A549 (cell line): ENCODE results near the gene FOXF2. TPM values are rescaled to one million over a fixed set of nuclear protein-coding genes. Genes with fewer than 3 reads are reported as not detected.

Experiments
- ATAC-seq, 2 experiments: fragments of 200-7000 bp in 1 of 2; fragments of >200 bp in 1 of 2; cut with Nextera tagmentation in 1 of 2; cut with Tn5 transposase in 1 of 2; 3 replicates each; pipeline versions ENCODE4 v1.8.0 to v1.9.1; 2018 to 2020; ENCODE audit warnings: mild to moderate bottlenecking in 1 of 2, moderate library complexity in 1 of 2
- CTCF ChIA-PET: fragments of 300-600 bp; sonication (Branson Sonifier 250); formaldehyde crosslinking; extraction: SDS; loops from one replicate; lab custom pipeline; 2021; ENCODE audit warnings: antibody characterized with exemption, inconsistent platforms; lab: Yijun Ruan, JAX
- POLR2A ChIA-PET: fragments of 350-600 bp; formaldehyde crosslinking; extraction: SDS; loops from one replicate; lab custom pipeline; 2021; ENCODE audit warnings: antibody characterized with exemption, inconsistent platforms; lab: Yijun Ruan, JAX
- DNase-seq, 2 experiments: peaks; one replicate each; pipeline versions ENCODE4 v3.0.0 to v3.0.0-alpha.2; 2011 to 2016; ENCODE audit warnings: low read depth in 1 of 2, low spot score in 1 of 2
- FAIRE-seq: peaks from 2 replicates; lab custom pipeline; 2011; peaks lifted over from hg19 to GRCh38; lab: Jason Lieb, UNC
- H3K27ac ChIP-seq, 2 experiments: fragments of >200 bp; sonication (Bioruptor Twin); formaldehyde crosslinking; 3 replicates each; pipeline ENCODE4 v1.5.1; 2016 to 2017
- H3K4me1 ChIP-seq: fragments of >200 bp; sonication (Bioruptor Twin); formaldehyde crosslinking; 3 replicates; pipeline ENCODE4 v1.6.1; 2016
- H3K4me2 ChIP-seq: fragments of >200 bp; sonication (Bioruptor Twin); formaldehyde crosslinking; 3 replicates; pipeline ENCODE4 v1.6.1; 2016
- H3K4me3 ChIP-seq: fragments of >200 bp; sonication (Bioruptor Twin); formaldehyde crosslinking; 3 replicates; pipeline ENCODE4 v1.5.1; 2016
- H3K9me3 ChIP-seq: fragments of >200 bp; sonication (Bioruptor Twin); formaldehyde crosslinking; 3 replicates; pipeline ENCODE4 v1.6.1; 2016
- BCL3 ChIP-seq: fragments of >200 bp; sonication (Bioruptor Twin); formaldehyde crosslinking; IDR thresholded peaks from 3 replicates; pipeline ENCODE4 v1.6.1; 2016
- E2F6 ChIP-seq: IDR thresholded peaks from 2 replicates; pipeline ENCODE4 v1.6.1; 2012; ENCODE audit warnings: low read depth, borderline replicate concordance
- ESRRA ChIP-seq: fragments of 150-350 bp; IDR thresholded peaks from 2 replicates; pipeline ENCODE4 v1.6.1; 2014; ENCODE audit warnings: mild to moderate bottlenecking, low read length, borderline replicate concordance
- FOSL2 ChIP-seq, 2 experiments: fragments of 450-650 bp in 1 of 2; fragments of >200 bp in 1 of 2; sonication (Bioruptor Twin) in 1 of 2; formaldehyde crosslinking; IDR thresholded peaks; 2 replicates each; pipeline versions ENCODE4 v1.5.0 to v1.6.1; 2016 to 2020; ENCODE audit warnings: mild to moderate bottlenecking in 1 of 2, moderate library complexity in 1 of 2
- GATA3 ChIP-seq: IDR thresholded peaks from 2 replicates; pipeline ENCODE4 v1.6.1; 2012; ENCODE audit warnings: borderline replicate concordance
- JUN ChIP-seq, 2 experiments: fragments of >200 bp; sonication (Bioruptor Twin); formaldehyde crosslinking; IDR thresholded peaks; 2 replicates in 1 of 2; 3 replicates in 1 of 2; pipeline ENCODE4 v1.6.1; 2016 to 2017
- MAX ChIP-seq: IDR thresholded peaks from 2 replicates; pipeline ENCODE4 v1.6.1; 2012
- NFE2L2 ChIP-seq: fragments of 150-350 bp; conservative IDR thresholded peaks from 2 replicates; pipeline ENCODE4 v1.6.1; 2014; ENCODE audit warnings: low read length
- PBX3 ChIP-seq: IDR thresholded peaks from 2 replicates; pipeline ENCODE4 v1.6.1; 2012
- RCOR1 ChIP-seq: fragments of 150-350 bp; IDR thresholded peaks from 2 replicates; pipeline ENCODE4 v1.6.1; 2014; ENCODE audit warnings: antibody characterized with exemption, low read length, low read depth
- SMC3 ChIP-seq: fragments of >200 bp; sonication (Bioruptor Twin); formaldehyde crosslinking; IDR thresholded peaks from 3 replicates; pipeline ENCODE4 v1.6.1; 2018; ENCODE audit warnings: inconsistent platforms
- TP53 ChIP-seq: fragments of 250-450 bp; sonication (Bioruptor Pico); IDR thresholded peaks from 2 replicates; pipeline ENCODE4 v1.5.0; 2021; ENCODE audit warnings: mild to moderate bottlenecking, moderate library complexity
- ZFP36 ChIP-seq: fragments of 450-650 bp; IDR thresholded peaks from 2 replicates; pipeline ENCODE4 v1.6.1; 2014; ENCODE audit warnings: borderline replicate concordance; ENCODE audit not compliant: partially characterized antibody
- WGBS: methylation state at CpG from one replicate; pipeline ENCODE4 v1.1.6; 2017; ENCODE audit errors: missing lambda C conversion rate; 5-methylcytosine and 5-hydroxymethylcytosine counted together
- polyA plus RNA-seq, 4 experiments: library from polyadenylated mRNA; depleted of rRNA in 3 of 4; stranded (reverse); fragments of >200 nt; fragmentation: RNase III in 1 of 4; extraction: RNeasy Plus Mini Kit Qiagen cat#74134 plus additional on column Dnase treatment in 1 of 4; gene quantifications; 2 replicates in 3 of 4; 3 replicates in 1 of 4; pipeline ENCODE4 v1.2.3, GENCODE V29; 2011 to 2017
- TF ChIP-seq, protein P1 (sequence below): fragments of 450-650 bp; IDR thresholded peaks from 2 replicates; pipeline ENCODE4 v1.6.1; 2014; ENCODE audit warnings: antibody characterized with exemption
- TF ChIP-seq, protein P2 (sequence below): fragments of 150-350 bp; IDR thresholded peaks from 2 replicates; pipeline ENCODE4 v1.6.1; 2014; ENCODE audit warnings: low read depth, mild to moderate bottlenecking, low read length

FOXF2 gene
- polyA plus RNA-seq, 2 of the 4 experiments (the other 2 are of a cell fraction): 6.6 to 12.3 TPM

DNA sequence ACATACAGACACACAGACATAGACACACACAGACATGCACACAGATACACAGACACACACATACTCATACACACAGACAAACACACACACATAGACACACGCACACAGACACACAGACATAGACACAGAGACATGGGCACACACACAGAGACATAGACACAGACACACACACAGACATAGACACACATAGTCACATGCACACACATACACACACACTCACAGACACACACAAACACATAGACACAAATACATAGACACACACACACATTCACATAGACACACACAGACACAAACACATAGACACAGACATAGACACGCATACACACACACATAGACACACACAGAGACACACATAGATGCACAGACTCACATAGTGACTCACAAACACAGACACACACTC is 13.5 kb downstream of the FOXF2 start:
- 57% methylated on average over 2 of the region's 2 CpGs for WGBS
- FAIRE-seq: no peak
- no peak for TF ChIP-seq GATA3
- TF ChIP-seq ESRRA: no peak
- TF ChIP-seq SMC3: no peak
- no peak for TF ChIP-seq NFE2L2
- TF ChIP-seq E2F6: no peak
- no peak for TF ChIP-seq JUN (IDR thresholded peaks at IDR 0.05)
- no peak for TF ChIP-seq BCL3
- TF ChIP-seq MAX: no peak
- TF ChIP-seq, all 56 proteins: peak for 0
- no peak overlapping the region for H3K4me2 ChIP-seq
- no peaks in the 10 kb centered on the region for H3K4me1 ChIP-seq
- no peak overlapping the region for H3K4me3 ChIP-seq
- H3K9me3 ChIP-seq: no peaks in the 10 kb centered on the region
- ChIA-PET POLR2A (no interaction called here), CTCF (no interaction called here)
- ATAC-seq (no peak), DNase-seq (no peak)
- H3K27ac ChIP-seq: no peak overlapping the region

DNA sequence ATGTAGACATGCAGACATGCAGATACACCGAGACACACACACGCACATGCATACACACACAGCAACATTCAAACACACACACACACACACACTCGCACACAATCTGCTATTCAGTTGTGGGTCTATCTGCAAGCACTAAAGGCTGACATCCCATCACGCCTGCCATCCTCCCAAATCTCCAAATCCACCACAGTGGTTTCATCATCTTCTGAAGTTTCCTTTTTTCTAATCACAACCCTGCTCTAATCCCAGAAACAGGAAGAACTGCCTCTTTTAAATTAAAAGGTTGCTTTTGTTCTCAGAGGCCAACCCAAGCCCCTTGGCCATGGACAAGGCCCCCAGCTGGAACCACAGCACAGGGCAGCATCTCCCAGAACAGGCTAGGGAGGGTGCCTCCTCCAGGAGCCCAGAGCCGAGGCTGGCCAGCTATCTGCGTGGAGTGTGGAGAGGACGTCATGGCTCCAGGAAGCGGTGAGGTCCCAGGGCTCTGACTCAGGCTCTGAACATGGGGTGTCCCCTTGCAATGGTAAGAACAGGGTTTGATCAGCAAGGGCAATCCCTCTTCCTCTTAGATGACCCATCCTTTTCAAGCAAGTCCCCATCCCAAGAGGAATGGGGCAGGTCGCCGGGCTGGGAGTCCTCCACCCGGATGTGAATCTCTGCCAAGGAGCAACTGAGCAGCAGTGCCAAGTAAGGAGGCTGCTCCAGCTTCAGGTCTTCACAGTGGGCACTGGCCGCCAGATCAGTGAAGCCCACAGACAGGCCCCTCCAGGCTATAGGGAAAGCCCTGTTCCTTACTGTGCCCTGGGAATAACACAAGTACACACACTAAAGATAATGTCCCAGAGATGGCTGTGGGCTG is 14.7 kb downstream of the FOXF2 start:
- H3K27ac ChIP-seq: no peak overlapping the region
- H3K4me1 ChIP-seq: no peaks in the 10 kb centered on the region
- no peak overlapping the region for H3K4me2 ChIP-seq
- DNase-seq: no peak
- FAIRE-seq: no peak
- TF ChIP-seq BCL3: no peak
- TF ChIP-seq TP53: no peak
- no peak for TF ChIP-seq FOSL2 (IDR thresholded peaks at IDR 0.05)
- TF ChIP-seq FOSL2 (CRISPR knock-in tag; IDR thresholded peaks at IDR 0.05): no peak
- TF ChIP-seq PBX3: no peak
- TF ChIP-seq NFE2L2: no peak
- TF ChIP-seq, protein P1, sequence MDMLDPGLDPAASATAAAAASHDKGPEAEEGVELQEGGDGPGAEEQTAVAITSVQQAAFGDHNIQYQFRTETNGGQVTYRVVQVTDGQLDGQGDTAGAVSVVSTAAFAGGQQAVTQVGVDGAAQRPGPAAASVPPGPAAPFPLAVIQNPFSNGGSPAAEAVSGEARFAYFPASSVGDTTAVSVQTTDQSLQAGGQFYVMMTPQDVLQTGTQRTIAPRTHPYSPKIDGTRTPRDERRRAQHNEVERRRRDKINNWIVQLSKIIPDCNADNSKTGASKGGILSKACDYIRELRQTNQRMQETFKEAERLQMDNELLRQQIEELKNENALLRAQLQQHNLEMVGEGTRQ: no peak
- TF ChIP-seq ZFP36: no peak
- TF ChIP-seq RCOR1: no peak
- TF ChIP-seq, protein P2, sequence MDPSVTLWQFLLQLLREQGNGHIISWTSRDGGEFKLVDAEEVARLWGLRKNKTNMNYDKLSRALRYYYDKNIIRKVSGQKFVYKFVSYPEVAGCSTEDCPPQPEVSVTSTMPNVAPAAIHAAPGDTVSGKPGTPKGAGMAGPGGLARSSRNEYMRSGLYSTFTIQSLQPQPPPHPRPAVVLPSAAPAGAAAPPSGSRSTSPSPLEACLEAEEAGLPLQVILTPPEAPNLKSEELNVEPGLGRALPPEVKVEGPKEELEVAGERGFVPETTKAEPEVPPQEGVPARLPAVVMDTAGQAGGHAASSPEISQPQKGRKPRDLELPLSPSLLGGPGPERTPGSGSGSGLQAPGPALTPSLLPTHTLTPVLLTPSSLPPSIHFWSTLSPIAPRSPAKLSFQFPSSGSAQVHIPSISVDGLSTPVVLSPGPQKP: no peak
- ATAC-seq: no peak
- ChIA-PET POLR2A (no interaction called here), CTCF (interaction anchor here (0.7 to 2.2 kb wide), 2 partner anchors 7 to 900 kb away, joined by 3 to 11 read pairs; no protein-coding TSS in a partner anchor)
- no peak overlapping the region for H3K4me3 ChIP-seq
- H3K9me3 ChIP-seq: no peaks in the 10 kb centered on the region
- WGBS: 83% methylated on average over 8 of the region's 12 CpGs
